KMS-11 (cell line): Measurements from ENCODE around the gene CSKMT.

Experiments
- H2AFZ ChIP-seq: fragments of 200-600 bp; sonication (generic); 2 replicates; pipeline ENCODE4 v1.6.1; 2016; ENCODE audit warnings: antibody characterized with exemption, mixed run types, low read depth
- H3K27ac ChIP-seq: fragments of 200-600 bp; sonication (generic); 2 replicates; pipeline ENCODE4 v1.6.1; 2016; ENCODE audit warnings: mild to moderate bottlenecking, mixed run types
- H3K27me3 ChIP-seq: fragments of 200-600 bp; sonication (generic); 2 replicates; pipeline ENCODE4 v1.6.1; 2017; ENCODE audit warnings: mild to moderate bottlenecking, low read depth, mixed run types, moderate library complexity; ENCODE audit not compliant: insufficient read depth
- H3K36me3 ChIP-seq: fragments of 200-600 bp; sonication (generic); 2 replicates; pipeline ENCODE4 v1.6.1; 2017; ENCODE audit warnings: mild to moderate bottlenecking, mixed run types; ENCODE audit not compliant: insufficient read depth
- H3K4me1 ChIP-seq: fragments of 200-600 bp; sonication (generic); 2 replicates; pipeline ENCODE4 v1.6.1; 2016; ENCODE audit warnings: mild to moderate bottlenecking, low read depth, mixed run types; ENCODE audit not compliant: poor library complexity, severe bottlenecking
- H3K4me2 ChIP-seq: fragments of 200-600 bp; sonication (generic); 2 replicates; pipeline ENCODE4 v1.7.0; 2016; ENCODE audit warnings: mild to moderate bottlenecking, mixed run types
- H3K4me3 ChIP-seq: fragments of 200-600 bp; sonication (generic); IDR thresholded peaks from 2 replicates; pipeline ENCODE4 v1.6.1; 2017; ENCODE audit warnings: low read depth, low read length, mixed read lengths; ENCODE audit not compliant: insufficient read depth
- H3K79me2 ChIP-seq: fragments of 200-600 bp; sonication (generic); 2 replicates; pipeline ENCODE4 v1.6.1; 2016; ENCODE audit warnings: low read depth, mixed run types; ENCODE audit not compliant: insufficient read depth
- H3K9ac ChIP-seq: fragments of 200-600 bp; sonication (generic); 2 replicates; pipeline ENCODE4 v1.6.1; 2016; ENCODE audit warnings: mild to moderate bottlenecking, mixed run types
- H4K20me1 ChIP-seq: fragments of 200-600 bp; sonication (generic); 2 replicates; pipeline ENCODE4 v1.6.1; 2016; ENCODE audit warnings: mild to moderate bottlenecking, mixed run types; ENCODE audit not compliant: insufficient read depth
- TF ChIP-seq, protein P1 (sequence below): fragments of 200-600 bp; sonication (generic); conservative IDR thresholded peaks from 2 replicates; pipeline ENCODE4 v1.6.1; 2017; ENCODE audit warnings: low read depth, mild to moderate bottlenecking, antibody characterized with exemption, low read length, moderate library complexity, mixed read lengths

CSKMT gene

DNA sequence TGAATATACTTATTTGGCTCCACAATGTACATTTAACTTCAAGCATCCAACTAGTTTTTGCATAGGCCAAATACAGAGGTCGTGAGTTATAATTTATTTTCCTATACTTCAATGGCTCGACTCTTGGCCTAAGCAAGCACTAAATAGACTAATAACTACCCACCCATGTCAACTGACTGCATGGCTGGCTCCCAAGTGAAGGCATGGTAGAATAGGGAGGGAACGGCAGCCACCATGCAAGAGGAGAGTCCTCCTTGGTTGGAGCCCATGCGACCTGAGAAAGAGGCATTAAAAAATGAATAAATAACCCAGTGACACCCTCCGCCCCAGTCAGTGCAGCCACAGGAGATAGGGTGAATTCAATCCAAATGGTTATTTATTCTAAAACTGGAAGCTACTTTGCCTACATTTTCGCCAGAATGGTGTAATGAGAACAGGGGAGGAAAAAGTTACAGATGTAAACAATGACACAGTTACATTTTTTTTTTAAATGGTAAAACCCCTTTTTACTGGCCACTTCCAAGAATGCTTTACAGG, 47.2 kb downstream of the CSKMT start:
- TF ChIP-seq, protein P1, sequence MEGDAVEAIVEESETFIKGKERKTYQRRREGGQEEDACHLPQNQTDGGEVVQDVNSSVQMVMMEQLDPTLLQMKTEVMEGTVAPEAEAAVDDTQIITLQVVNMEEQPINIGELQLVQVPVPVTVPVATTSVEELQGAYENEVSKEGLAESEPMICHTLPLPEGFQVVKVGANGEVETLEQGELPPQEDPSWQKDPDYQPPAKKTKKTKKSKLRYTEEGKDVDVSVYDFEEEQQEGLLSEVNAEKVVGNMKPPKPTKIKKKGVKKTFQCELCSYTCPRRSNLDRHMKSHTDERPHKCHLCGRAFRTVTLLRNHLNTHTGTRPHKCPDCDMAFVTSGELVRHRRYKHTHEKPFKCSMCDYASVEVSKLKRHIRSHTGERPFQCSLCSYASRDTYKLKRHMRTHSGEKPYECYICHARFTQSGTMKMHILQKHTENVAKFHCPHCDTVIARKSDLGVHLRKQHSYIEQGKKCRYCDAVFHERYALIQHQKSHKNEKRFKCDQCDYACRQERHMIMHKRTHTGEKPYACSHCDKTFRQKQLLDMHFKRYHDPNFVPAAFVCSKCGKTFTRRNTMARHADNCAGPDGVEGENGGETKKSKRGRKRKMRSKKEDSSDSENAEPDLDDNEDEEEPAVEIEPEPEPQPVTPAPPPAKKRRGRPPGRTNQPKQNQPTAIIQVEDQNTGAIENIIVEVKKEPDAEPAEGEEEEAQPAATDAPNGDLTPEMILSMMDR = no peak
- Histone ChIP-seq H3K79me2 (peaks cover 31% of the 10 kb centered on the region), H2AFZ (no peak overlapping the region), H4K20me1 (no peaks in the 10 kb centered on the region), H3K27ac (peak overlapping the region; percentile 75), H3K36me3 (peaks cover 10% of the 10 kb centered on the region; the same call in 1 of the 2 replicates), H3K4me3 (no peak overlapping the region), H3K27me3 (no peaks in the 10 kb centered on the region), H3K9ac (peak overlapping the region; percentile 25; the same call in 1 of the 2 replicates), H3K4me2 (peak overlapping the region; percentile 47), H3K4me1 (peaks cover 88% of the 10 kb centered on the region)

DNA sequence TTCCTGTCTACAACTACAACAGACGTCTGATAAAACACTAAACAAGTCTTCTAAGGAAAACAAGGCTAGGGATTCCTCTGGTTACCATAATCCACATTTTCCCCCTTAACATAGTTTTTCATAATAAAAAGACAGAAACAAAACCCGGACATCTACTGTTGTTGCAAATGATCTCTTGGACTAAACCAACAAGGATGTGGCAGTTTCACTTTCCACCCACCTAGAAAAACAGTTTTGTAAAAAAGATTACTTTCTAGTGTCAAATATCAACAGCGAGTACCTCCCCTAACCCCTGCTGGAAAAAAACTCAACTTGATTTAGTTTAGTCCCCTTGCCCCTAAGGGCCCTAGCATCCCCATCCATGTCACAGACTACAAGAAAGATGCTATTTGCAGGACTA, 47.7 kb downstream of the CSKMT start:
- no peaks in the 10 kb centered on the region for H4K20me1 ChIP-seq
- H3K4me3 ChIP-seq = no peak overlapping the region
- peak overlapping the region; percentile 75 for H3K27ac ChIP-seq
- H2AFZ ChIP-seq = no peak overlapping the region
- TF ChIP-seq, protein P1 = no peak
- H3K36me3 ChIP-seq = peaks cover 16% of the 10 kb centered on the region; the same call in 1 of the 2 replicates
- H3K4me2 ChIP-seq = peak overlapping the region; percentile 47
- no peaks in the 10 kb centered on the region for H3K27me3 ChIP-seq
- H3K4me1 ChIP-seq = peaks cover 88% of the 10 kb centered on the region
- H3K79me2 ChIP-seq = peaks cover 36% of the 10 kb centered on the region
- peak overlapping the region; percentile 25; the same call in 1 of the 2 replicates for H3K9ac ChIP-seq

DNA sequence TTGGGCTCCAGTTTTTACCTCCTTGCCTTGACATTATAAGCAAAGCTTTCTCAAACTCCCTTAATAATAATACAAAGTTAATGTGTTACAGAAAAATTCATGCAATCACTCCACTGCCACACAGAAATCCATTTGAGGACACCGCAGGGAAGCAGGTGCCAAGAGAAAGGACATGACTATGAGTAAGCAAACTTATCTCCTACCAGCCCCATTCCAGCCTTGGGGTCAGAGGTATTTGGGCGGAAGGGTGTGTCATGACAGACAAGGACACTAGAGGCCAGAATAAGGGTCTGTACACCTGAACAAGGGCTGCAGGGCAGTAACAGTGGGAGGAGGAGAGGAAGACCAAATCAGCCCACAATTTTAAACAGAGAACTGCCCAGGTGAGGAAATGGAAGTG, 48.2 kb downstream of the CSKMT start:
- Histone ChIP-seq H3K36me3 (peaks cover 20% of the 10 kb centered on the region; the same call in 1 of the 2 replicates), H3K27me3 (no peaks in the 10 kb centered on the region), H2AFZ (no peak overlapping the region), H3K27ac (peak overlapping the region; percentile 75), H3K4me1 (peaks cover 89% of the 10 kb centered on the region), H4K20me1 (no peaks in the 10 kb centered on the region), H3K9ac (peak overlapping the region; percentile 25; the same call in 1 of the 2 replicates), H3K79me2 (peaks cover 41% of the 10 kb centered on the region), H3K4me2 (peak overlapping the region; percentile 47), H3K4me3 (no peak overlapping the region)
- TF ChIP-seq, protein P1 = 0 out of 2 replicates have a peak, but pooled peaks have one; percentile 10

DNA sequence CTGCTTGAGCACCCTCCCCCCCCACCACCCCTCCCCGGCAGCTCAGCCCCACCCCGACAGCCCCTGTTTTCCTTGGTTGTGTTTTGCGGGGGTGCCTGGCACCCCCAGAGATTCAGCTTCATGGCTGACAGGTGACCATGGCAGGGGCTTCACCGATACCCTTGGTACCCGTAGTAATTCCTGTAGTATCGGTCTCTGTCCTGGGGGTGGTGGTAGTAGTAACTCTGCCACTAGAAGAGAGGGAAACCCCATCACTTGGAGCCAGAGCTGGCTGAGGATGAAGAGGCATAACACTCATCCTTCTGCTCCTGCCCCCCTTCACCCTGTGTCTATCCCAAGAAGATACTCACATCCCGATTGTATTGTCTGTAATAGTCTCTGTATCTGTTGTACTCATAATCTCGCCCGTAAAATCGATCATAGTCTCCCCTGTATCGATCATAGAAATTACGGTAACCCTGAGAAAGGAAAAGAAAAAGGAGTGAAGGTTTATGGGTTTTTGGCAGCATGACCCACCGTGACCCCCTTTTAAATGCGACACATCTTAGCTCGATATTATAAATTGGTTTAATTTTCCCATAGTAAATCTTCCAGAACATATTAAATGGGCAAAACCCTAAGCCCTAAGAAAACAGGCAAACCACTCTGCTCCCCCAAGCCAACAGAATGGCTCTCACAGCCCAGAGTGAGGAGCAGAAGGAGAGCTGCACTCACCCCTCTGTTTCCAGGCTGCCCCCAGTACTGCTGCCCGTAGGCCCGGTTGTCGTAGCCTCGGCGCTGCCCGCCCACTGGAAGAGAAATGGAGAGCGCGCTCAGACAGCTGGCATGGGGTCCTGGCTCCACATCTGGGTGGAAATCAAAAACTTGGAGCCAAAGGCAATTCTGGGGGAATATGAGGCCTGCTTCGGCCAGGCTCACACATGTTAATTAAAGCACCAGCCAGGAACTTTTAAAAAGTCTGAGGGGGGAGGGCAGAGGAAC, 50.3 kb downstream of the CSKMT start:
- H3K27ac ChIP-seq = peak overlapping the region; percentile 18; the same call in 1 of the 2 replicates
- H3K36me3 ChIP-seq = peaks cover 26% of the 10 kb centered on the region; the same call in 1 of the 2 replicates
- H3K4me1 ChIP-seq = peaks cover 84% of the 10 kb centered on the region
- no peak overlapping the region for H3K4me3 ChIP-seq
- no peaks in the 10 kb centered on the region for H3K27me3 ChIP-seq
- no peak overlapping the region for H2AFZ ChIP-seq
- H3K79me2 ChIP-seq = peaks cover 61% of the 10 kb centered on the region
- peak overlapping the region; percentile 60 for H3K4me2 ChIP-seq
- H3K9ac ChIP-seq = no peak overlapping the region
- TF ChIP-seq, protein P1 = no peak
- H4K20me1 ChIP-seq = no peaks in the 10 kb centered on the region
